GM06990 (cell line): Measurements from ENCODE around the gene AXIN1.

Experiments
- DNase-seq: peaks from one replicate; pipeline ENCODE4 v3.0.0-alpha.2; 2011; ENCODE audit not compliant: insufficient read length; ENCODE audit errors: extremely low read depth
- H3K27me3 ChIP-seq: replicated peaks from 2 replicates; pipeline ENCODE4 v1.6.0; 2011; ENCODE audit warnings: low read length; ENCODE audit not compliant: control insufficient read depth, insufficient read depth
- H3K36me3 ChIP-seq: 2 replicates; pipeline ENCODE4 v1.5.1; 2011; ENCODE audit warnings: low read length; ENCODE audit not compliant: control insufficient read depth, insufficient read depth
- H3K4me3 ChIP-seq: replicated peaks from 2 replicates; pipeline ENCODE4 v1.5.1; 2011; ENCODE audit warnings: low read depth, mild to moderate bottlenecking, control low read depth, low read length
- CTCF ChIP-seq: IDR thresholded peaks from 2 replicates; pipeline ENCODE4 v1.5.1; 2011; ENCODE audit warnings: low read length, control low read depth, mild to moderate bottlenecking, inconsistent platforms; ENCODE audit not compliant: insufficient read depth, poor library complexity, severe bottlenecking

Gene AXIN1

GRCh38 chr16:306911-307370 is 45.6 kb downstream of the AXIN1 start:
- DNase-seq = no peak
- no peak for TF ChIP-seq CTCF
- Histone ChIP-seq H3K4me3 (no peak overlapping the region), H3K36me3 (peaks cover 13% of the 10 kb centered on the region), H3K27me3 (no peaks in the 10 kb centered on the region)

GRCh38 chr16:305916-306626 is 46.5 kb downstream of the AXIN1 start:
- no peak for TF ChIP-seq CTCF
- H3K36me3 ChIP-seq = peaks cover 15% of the 10 kb centered on the region

GRCh38 chr16:303760-304505 is 48.6 kb downstream of the AXIN1 start:
- no peak for DNase-seq
- TF ChIP-seq CTCF = peak; percentile 9
- Histone ChIP-seq H3K4me3 (no peak overlapping the region), H3K36me3 (peaks cover 15% of the 10 kb centered on the region), H3K27me3 (no peaks in the 10 kb centered on the region)

More at GRCh38 chr16:305916-306626, 46.5 kb downstream of the AXIN1 start:
- no peaks in the 10 kb centered on the region for H3K27me3 ChIP-seq
- DNase-seq = no peak
- H3K4me3 ChIP-seq = no peak overlapping the region

GRCh38 chr16:301950-302349 is 50.6 kb downstream of the AXIN1 start:
- H3K4me3 ChIP-seq = no peak overlapping the region

GRCh38 chr16:301235-301634 is 51.3 kb downstream of the AXIN1 start:
- Histone ChIP-seq H3K27me3 (no peaks in the 10 kb centered on the region), H3K36me3 (peaks cover 12% of the 10 kb centered on the region), H3K4me3 (no peak overlapping the region)
- no peak for DNase-seq
- no peak for TF ChIP-seq CTCF

More at GRCh38 chr16:301950-302349, 50.6 kb downstream of the AXIN1 start:
- Histone ChIP-seq H3K27me3 (no peaks in the 10 kb centered on the region), H3K36me3 (peaks cover 13% of the 10 kb centered on the region)
- no peak for DNase-seq
- TF ChIP-seq CTCF = no peak
